GM12801 (cell line): ENCODE data around the gene DMAP1.

Experiments used
- CTCF ChIP-seq: IDR thresholded peaks from one replicate; pipeline ENCODE4 v1.5.1; 2011; ENCODE audit warnings: control low read depth; ENCODE audit not compliant: insufficient read length; ENCODE audit errors: extremely low read depth

The DMAP1 gene

GRCh38 chr1:44261962-44262361 is 48.7 kb downstream of the DMAP1 start:
- TF ChIP-seq CTCF = no peak

- no peak for TF ChIP-seq CTCF
These were observed 49.1 kb downstream of the DMAP1 start for GRCh38 chr1:44262414-44262813.

GRCh38 chr1:44262816-44263567 is 49.7 kb downstream of the DMAP1 start:
- no peak for TF ChIP-seq CTCF

- TF ChIP-seq CTCF = no peak
These were observed 50.5 kb downstream of the DMAP1 start for GRCh38 chr1:44263568-44264450.

- no peak for TF ChIP-seq CTCF
These were observed 51.1 kb downstream of the DMAP1 start for GRCh38 chr1:44264451-44264771.

GRCh38 chr1:44265656-44266358 is 52.5 kb downstream of the DMAP1 start:
- no peak for TF ChIP-seq CTCF
